ENCODE results near the gene STK32B.

- TF ChIP-seq, protein P1, sequence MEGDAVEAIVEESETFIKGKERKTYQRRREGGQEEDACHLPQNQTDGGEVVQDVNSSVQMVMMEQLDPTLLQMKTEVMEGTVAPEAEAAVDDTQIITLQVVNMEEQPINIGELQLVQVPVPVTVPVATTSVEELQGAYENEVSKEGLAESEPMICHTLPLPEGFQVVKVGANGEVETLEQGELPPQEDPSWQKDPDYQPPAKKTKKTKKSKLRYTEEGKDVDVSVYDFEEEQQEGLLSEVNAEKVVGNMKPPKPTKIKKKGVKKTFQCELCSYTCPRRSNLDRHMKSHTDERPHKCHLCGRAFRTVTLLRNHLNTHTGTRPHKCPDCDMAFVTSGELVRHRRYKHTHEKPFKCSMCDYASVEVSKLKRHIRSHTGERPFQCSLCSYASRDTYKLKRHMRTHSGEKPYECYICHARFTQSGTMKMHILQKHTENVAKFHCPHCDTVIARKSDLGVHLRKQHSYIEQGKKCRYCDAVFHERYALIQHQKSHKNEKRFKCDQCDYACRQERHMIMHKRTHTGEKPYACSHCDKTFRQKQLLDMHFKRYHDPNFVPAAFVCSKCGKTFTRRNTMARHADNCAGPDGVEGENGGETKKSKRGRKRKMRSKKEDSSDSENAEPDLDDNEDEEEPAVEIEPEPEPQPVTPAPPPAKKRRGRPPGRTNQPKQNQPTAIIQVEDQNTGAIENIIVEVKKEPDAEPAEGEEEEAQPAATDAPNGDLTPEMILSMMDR (IDR thresholded peaks at IDR 0.05) = no peak
- TF ChIP-seq POLR2A (IDR thresholded peaks at IDR 0.05) (no peak), POLR2AphosphoS5 (IDR thresholded peaks at IDR 0.05) (no peak)
Measured at GRCh38 chr4:5188130-5188529, 136.8 kb downstream of the STK32B start.

All from upper lobe of left lung (tissue), 4 donors.